ENCODE results near the gene ERRFI1. TPM values are rescaled to one million over a fixed set of nuclear protein-coding genes. Genes with fewer than 3 reads are reported as not detected.

The ERRFI1 gene
- total RNA-seq, 1 donor from 2014 or later, result 305 TPM

GRCh38 chr1:7989762-7990428 is 36.2 kb downstream of the ERRFI1 start:
- no peak for DNase-seq (ENCODE audit: low spot score)
- H3K4me3 Mint-ChIP-seq (ENCODE audit: unreplicated experiment), result no peak overlapping the region
- no peaks in the 10 kb centered on the region for H3K9me3 Mint-ChIP-seq (ENCODE audit: low read depth)
- H3K36me3 Mint-ChIP-seq (ENCODE audit: low read depth), result peaks cover 18% of the 10 kb centered on the region
- H3K27ac Mint-ChIP-seq (ENCODE audit: unreplicated experiment), result peak overlapping the region; percentile 65
- no peak for TF ChIP-seq CTCF (IDR thresholded peaks at IDR 0.05)
- no peaks in the 10 kb centered on the region for H3K27me3 Mint-ChIP-seq (ENCODE audit: low read depth)
- H3K4me1 Mint-ChIP-seq (ENCODE audit: low read depth), result peaks cover 11% of the 10 kb centered on the region

- H3K27me3 Mint-ChIP-seq (ENCODE audit: low read depth), result no peaks in the 10 kb centered on the region
- TF ChIP-seq CTCF (IDR thresholded peaks at IDR 0.05), result no peak
- H3K36me3 Mint-ChIP-seq (ENCODE audit: low read depth), result peaks cover 23% of the 10 kb centered on the region
- no peak overlapping the region for H3K27ac Mint-ChIP-seq (ENCODE audit: unreplicated experiment)
- DNase-seq (ENCODE audit: low spot score), result no peak
- H3K4me3 Mint-ChIP-seq (ENCODE audit: unreplicated experiment), result no peak overlapping the region
- peaks cover 11% of the 10 kb centered on the region for H3K4me1 Mint-ChIP-seq (ENCODE audit: low read depth)
- no peaks in the 10 kb centered on the region for H3K9me3 Mint-ChIP-seq (ENCODE audit: low read depth)
Measured at GRCh38 chr1:7988576-7988975, 37.5 kb downstream of the ERRFI1 start.

- no peak overlapping the region for H3K4me3 Mint-ChIP-seq (ENCODE audit: unreplicated experiment)
- no peaks in the 10 kb centered on the region for H3K27me3 Mint-ChIP-seq (ENCODE audit: low read depth)
- peaks cover 13% of the 10 kb centered on the region for H3K4me1 Mint-ChIP-seq (ENCODE audit: low read depth)
- H3K36me3 Mint-ChIP-seq (ENCODE audit: low read depth), result peaks cover 25% of the 10 kb centered on the region
- H3K9me3 Mint-ChIP-seq (ENCODE audit: low read depth), result no peaks in the 10 kb centered on the region
- no peak overlapping the region for H3K27ac Mint-ChIP-seq (ENCODE audit: unreplicated experiment)
- DNase-seq (ENCODE audit: low spot score), result no peak
- no peak for TF ChIP-seq CTCF (IDR thresholded peaks at IDR 0.05)
Measured at GRCh38 chr1:7987528-7987927, 38.6 kb downstream of the ERRFI1 start.

GRCh38 chr1:7985851-7986612 is 40.1 kb downstream of the ERRFI1 start:
- peaks cover 17% of the 10 kb centered on the region for H3K4me1 Mint-ChIP-seq (ENCODE audit: low read depth)
- H3K9me3 Mint-ChIP-seq (ENCODE audit: low read depth), result no peaks in the 10 kb centered on the region
- no peak overlapping the region for H3K27ac Mint-ChIP-seq (ENCODE audit: unreplicated experiment)
- no peak for TF ChIP-seq CTCF (IDR thresholded peaks at IDR 0.05)
- DNase-seq (ENCODE audit: low spot score), result no peak
- peaks cover 28% of the 10 kb centered on the region for H3K36me3 Mint-ChIP-seq (ENCODE audit: low read depth)
- H3K27me3 Mint-ChIP-seq (ENCODE audit: low read depth), result no peaks in the 10 kb centered on the region
- no peak overlapping the region for H3K4me3 Mint-ChIP-seq (ENCODE audit: unreplicated experiment)

- no peak for DNase-seq (ENCODE audit: low spot score)
- TF ChIP-seq CTCF (IDR thresholded peaks at IDR 0.05), result no peak
- no peaks in the 10 kb centered on the region for H3K27me3 Mint-ChIP-seq (ENCODE audit: low read depth)
- no peak overlapping the region for H3K4me3 Mint-ChIP-seq (ENCODE audit: unreplicated experiment)
- peaks cover 25% of the 10 kb centered on the region for H3K36me3 Mint-ChIP-seq (ENCODE audit: low read depth)
- peaks cover 14% of the 10 kb centered on the region for H3K4me1 Mint-ChIP-seq (ENCODE audit: low read depth)
- no peak overlapping the region for H3K27ac Mint-ChIP-seq (ENCODE audit: unreplicated experiment)
- H3K9me3 Mint-ChIP-seq (ENCODE audit: low read depth), result no peaks in the 10 kb centered on the region
Measured at GRCh38 chr1:7984811-7985210, 41.3 kb downstream of the ERRFI1 start.

All from chondrocyte (in vitro differentiated cells).